K562 (cell line): ENCODE measurements around the gene CDKN2B. TPM values are rescaled to one million over a fixed set of nuclear protein-coding genes. Genes with fewer than 3 reads are reported as not detected.

ENCODE experiments used
- ATAC-seq: fragments of 200-7000 bp; cut with Tn5 transposase; 3 replicates; pipeline ENCODE4 v1.9.1; 2020; ENCODE audit warnings: moderate library complexity
- BruUV-seq: library from RNA; stranded (reverse); fragments of 400-500 nt; replicated peaks from 2 replicates; lab custom pipeline; 2021; lab: Mats Ljungman, UMichigan
- CTCF ChIA-PET: fragments of 300-600 bp; formaldehyde crosslinking; extraction: SDS; loops from one replicate; lab custom pipeline; 2021; ENCODE audit warnings: low intra/inter-chr PET ratio; lab: Yijun Ruan, JAX
- POLR2A ChIA-PET: fragments of 300-600, 350-650 bp; sonication (Branson Sonifier 250); formaldehyde crosslinking; extraction: SDS; loops from one replicate; lab custom pipeline; 2021; ENCODE audit warnings: antibody characterized with exemption, inconsistent platforms; lab: Yijun Ruan, JAX
- DNase-seq, 4 experiments: peaks; one replicate each; pipeline versions ENCODE4 v3.0.0 to v3.0.0-alpha.2; 2011 to 2018; ENCODE audit warnings: low spot score in 3 of 4, mixed read lengths in 3 of 4; ENCODE audit errors: extremely low read depth in 1 of 4
- FAIRE-seq: peaks from 2 replicates; lab custom pipeline; 2011; peaks lifted over from hg19 to GRCh38; lab: Jason Lieb, UNC
- H2AFZ ChIP-seq: 2 replicates; pipeline ENCODE4 v1.6.0; 2011; ENCODE audit warnings: low read depth, low read length, control low read depth, inconsistent platforms
- H3K27ac ChIP-seq: fragments of 200-600 bp; 3 replicates; pipeline ENCODE4 v1.8.0; 2011; ENCODE audit warnings: low read depth, mild to moderate bottlenecking, control low read depth, inconsistent platforms, low read length, moderate library complexity, mixed read lengths; ENCODE audit errors: extremely low read depth
- H3K27me3 ChIP-seq, 2 experiments: fragments of 300-600 bp in 1 of 2; 2 replicates in 1 of 2; 3 replicates in 1 of 2; pipeline versions ENCODE4 v1.6.0 to v1.8.0; 2011; ENCODE audit warnings: inconsistent platforms in 2 of 2, low read length in 2 of 2, mild to moderate bottlenecking in 1 of 2, mixed read lengths in 1 of 2, moderate library complexity in 1 of 2; ENCODE audit not compliant: control insufficient read depth in 2 of 2, insufficient read depth in 2 of 2
- H3K36me3 ChIP-seq: fragments of 300-600 bp; 3 replicates; pipeline ENCODE4 v1.8.0; 2011; ENCODE audit warnings: mild to moderate bottlenecking, low read length, inconsistent platforms; ENCODE audit not compliant: control insufficient read depth, insufficient read depth
- H3K4me1 ChIP-seq, 2 experiments: fragments of 200-600 bp in 1 of 2; replicated peaks in 1 of 2; 2 replicates in 1 of 2; 3 replicates in 1 of 2; pipeline versions ENCODE4 v1.5.1 to v1.8.0; 2011; ENCODE audit warnings: inconsistent platforms in 2 of 2, low read length in 2 of 2, mild to moderate bottlenecking in 1 of 2, mixed read lengths in 1 of 2, moderate library complexity in 1 of 2; ENCODE audit not compliant: control insufficient read depth in 2 of 2, insufficient read depth in 2 of 2
- H3K4me2 ChIP-seq: 2 replicates; pipeline ENCODE4 v1.6.1; 2011; ENCODE audit warnings: low read length, control low read depth, inconsistent platforms, mixed read lengths; ENCODE audit not compliant: insufficient read depth
- H3K4me3 ChIP-seq: fragments of 200-600 bp; sonication (generic), shearing (Covaris generic); 2 replicates; pipeline ENCODE4 v1.5.1; 2016; ENCODE audit warnings: control low read depth, inconsistent platforms
- H3K79me2 ChIP-seq: fragments of 200-600 bp; 3 replicates; pipeline ENCODE4 v1.8.0; 2011; ENCODE audit warnings: low read length, inconsistent platforms; ENCODE audit not compliant: control insufficient read depth, insufficient read depth
- H3K9ac ChIP-seq, 2 experiments: 2 replicates each; pipeline versions ENCODE4 v1.6.0 to v1.6.1; 2011; ENCODE audit warnings: low read depth in 2 of 2, low read length in 2 of 2, control low read depth in 1 of 2, inconsistent platforms in 1 of 2, mild to moderate bottlenecking in 1 of 2, mixed read lengths in 1 of 2; ENCODE audit not compliant: insufficient read depth in 1 of 2
- H3K9me1 ChIP-seq: one replicate; pipeline ENCODE4 v1.6.0; 2011; ENCODE audit warnings: inconsistent platforms, mild to moderate bottlenecking, low read length, moderate library complexity; ENCODE audit not compliant: control insufficient read depth, insufficient read depth
- H3K9me3 ChIP-seq: replicated peaks from 2 replicates; pipeline ENCODE4 v1.5.1; 2011; ENCODE audit warnings: low read depth, low read length, inconsistent platforms; ENCODE audit not compliant: control insufficient read depth, insufficient read depth
- H4K20me1 ChIP-seq: replicated peaks from 2 replicates; pipeline ENCODE4 v1.6.1; 2011; ENCODE audit warnings: low read length, inconsistent platforms, mixed read lengths; ENCODE audit not compliant: control insufficient read depth, insufficient read depth
- LEF1 ChIP-seq: fragments of 450-650 bp; IDR thresholded peaks from 2 replicates; pipeline ENCODE4 v1.6.1; 2016; ENCODE audit warnings: mild to moderate bottlenecking
- MEF2D ChIP-seq: conservative IDR thresholded peaks from 2 replicates; pipeline ENCODE4 v1.6.1; 2016; ENCODE audit warnings: low read depth, missing genetic modification characterization, missing compliant biosample characterization
- RB1 ChIP-seq: fragments of 450-650 bp; IDR thresholded peaks from 2 replicates; pipeline ENCODE4 v1.6.1; 2017; ENCODE audit warnings: low read depth, mild to moderate bottlenecking
- SMC3 ChIP-seq: conservative IDR thresholded peaks from 2 replicates; pipeline ENCODE4 v1.6.1; 2011; ENCODE audit warnings: low read depth, low read length, improper control_type of control experiment; ENCODE audit not compliant: insufficient read depth
- THRAP3 ChIP-seq: fragments of 450-650 bp; IDR thresholded peaks from 2 replicates; pipeline ENCODE4 v1.6.1; 2016; ENCODE audit warnings: mild to moderate bottlenecking, inconsistent platforms, borderline replicate concordance
- ZSCAN29 ChIP-seq: fragments of 450-650 bp; IDR thresholded peaks from 2 replicates; pipeline ENCODE4 v1.6.1; 2017
- WGBS: fragments of 100-300 bp; shearing (Covaris generic); methylation state at CpG from one replicate; pipeline ENCODE4 v1.1.6; 2016; ENCODE audit warnings: low coverage, mixed read lengths; ENCODE audit not compliant: insufficient coverage; ENCODE audit errors: missing lambda C conversion rate; 5-methylcytosine and 5-hydroxymethylcytosine counted together
- in situ Hi-C: fragments of 300-500 bp; cut with MboI; formaldehyde crosslinking; loops from 4 replicates; pipeline ENCODE4 v1.15.0; 2018; ENCODE audit warnings: inconsistent platforms, mixed read lengths
- intact Hi-C: fragments of 100-400 bp; cut with micrococcal nuclease; formaldehyde crosslinking; loops from 2 replicates; pipeline ENCODE4 v1.14.2; 2022
- polyA plus RNA-seq, 8 experiments: library from polyadenylated mRNA; depleted of rRNA in 4 of 8; stranded (reverse) in 5 of 8; unstranded in 3 of 8; fragments of >200 nt; fragmentation: Nextera tagmentation in 2 of 8; fragmentation: Illumina TruSeq in 1 of 8; extraction: Ambion mirVana in 2 of 8; extraction: Trizol in 1 of 8; gene quantifications; 2 replicates each; pipeline versions ENCODE4 v1.2.1 to v1.2.3, GENCODE V29; 2011 to 2014; ENCODE audit warnings: inconsistent platforms in 1 of 8, missing spikeins in 1 of 8
- total RNA-seq, 7 experiments: library from RNA; depleted of rRNA in 6 of 7; stranded (reverse); fragments of >200 nt in 6 of 7; fragmentation: Illumina TruSeq in 2 of 7; extraction: Trizol in 2 of 7; gene quantifications; 2 replicates each; pipeline versions ENCODE4 v1.2.1 to v1.2.3, GENCODE V29; 2011 to 2021; ENCODE audit warnings: low replicate concordance in 1 of 7

The CDKN2B gene
- total and polyA plus RNA-seq, 9 of the 15 experiments (the other 6 are each of a cell fraction or from before 2014, with no cell fraction given) = not detected

GRCh38 chr9:21982861-21983560 lies 26.1 kb downstream of the CDKN2B start:
- H4K20me1 ChIP-seq = no peaks in the 10 kb centered on the region
- H3K79me2 ChIP-seq = no peaks in the 10 kb centered on the region
- no peaks in the 10 kb centered on the region for H3K36me3 ChIP-seq
- no peaks in the 10 kb centered on the region for H3K9me1 ChIP-seq
- DNase-seq = no peak
- H3K27me3 ChIP-seq = no peaks in the 10 kb centered on the region
- no peak overlapping the region for H3K27ac ChIP-seq
- intact Hi-C loops = no loop called here
- in situ Hi-C loops = no loop called here
- H3K9ac ChIP-seq = no peak overlapping the region
- no peak for ATAC-seq
- POLR2A ChIA-PET = no interaction called here
- no peak overlapping the region for H3K4me3 ChIP-seq
- H2AFZ ChIP-seq = no peak overlapping the region
- WGBS = no CpG with 5 or more reads among the region's 1 CpG
- no peak for TF ChIP-seq SMC3
- no peak for TF ChIP-seq RB1
- H3K4me2 ChIP-seq = no peak overlapping the region
- no peak for FAIRE-seq
- no peaks in the 10 kb centered on the region for H3K9me3 ChIP-seq
- CTCF ChIA-PET = no interaction called here
- H3K4me1 ChIP-seq = no peaks in the 10 kb centered on the region
- BruUV-seq = no TSS peak

- POLR2A ChIA-PET = no interaction called here
- in situ Hi-C loops = no loop called here
- no peaks in the 10 kb centered on the region for H3K27me3 ChIP-seq
Measured at GRCh38 chr9:21982391-21982790, 26.7 kb downstream of the CDKN2B start.

More at GRCh38 chr9:21982391-21982790, 26.7 kb downstream of the CDKN2B start:
- Histone ChIP-seq H2AFZ (no peak overlapping the region), H3K4me2 (no peak overlapping the region), H3K4me3 (no peak overlapping the region), H3K9ac (no peak overlapping the region), H3K27ac (no peak overlapping the region)
- no CpG with 5 or more reads among the region's 1 CpG for WGBS
- CTCF ChIA-PET = no interaction called here
- no peak for TF ChIP-seq ZSCAN29
- TF ChIP-seq THRAP3 = no peak
- TF ChIP-seq MEF2D = no peak
- TF ChIP-seq LEF1 = no peak
- TF ChIP-seq, all 486 proteins: peak for 0
- Histone ChIP-seq H3K4me1 (no peaks in the 10 kb centered on the region), H3K9me1 (no peaks in the 10 kb centered on the region), H3K9me3 (no peaks in the 10 kb centered on the region), H4K20me1 (no peaks in the 10 kb centered on the region), H3K79me2 (no peaks in the 10 kb centered on the region), H3K36me3 (no peaks in the 10 kb centered on the region)
- ATAC-seq = no peak
- BruUV-seq = no TSS peak
- intact Hi-C loops = no loop called here
- FAIRE-seq = no peak
- DNase-seq = no peak
